NCI-H345 treated with DMSO at 0.1 percent for 48 hours (cell line): Measurements from ENCODE around the gene RPS21.
"Not testable (repeated sequence)": the region's sequence is repeated elsewhere in the genome, so short reads cannot be mapped to it uniquely, and the experiment has no call there.

Experiments used
- DNase-seq: peaks from one replicate; lab custom pipeline; 2025; ENCODE audit not compliant: unreplicated experiment; lab: John Stamatoyannopoulos, UW

The RPS21 gene

GRCh38 chr20:62423326-62423706, 36.4 kb downstream of the RPS21 start:
- DNase-seq: no peak

- no peak for DNase-seq
Measured at GRCh38 chr20:62424249-62425107, 37.6 kb downstream of the RPS21 start.

- no peak for DNase-seq
Measured at GRCh38 chr20:62425281-62426058, 38.6 kb downstream of the RPS21 start.

- DNase-seq: not testable (repeated sequence)
Measured at GRCh38 chr20:62426059-62426348, 39.1 kb downstream of the RPS21 start.

- no peak for DNase-seq
Measured at GRCh38 chr20:62426699-62427131, 39.8 kb downstream of the RPS21 start.

GRCh38 chr20:62427172-62428001, 40.5 kb downstream of the RPS21 start, which contains the start of gene RBBP8NL:
TSS of gene RBBP8NL (minus strand) at chr20:62427539. CDS start at chr20:62419647, 7,892 bp downstream.
- DNase-seq: peak; percentile 47

GRCh38 chr20:62428002-62428372, 41.1 kb downstream of the RPS21 start:
- DNase-seq: no peak

- no peak for DNase-seq
Measured at GRCh38 chr20:62428396-62429295, 41.7 kb downstream of the RPS21 start.

GRCh38 chr20:62429455-62430310, 42.8 kb downstream of the RPS21 start:
- DNase-seq: no peak

GRCh38 chr20:62430311-62430853, 43.5 kb downstream of the RPS21 start:
- no peak for DNase-seq

- no peak for DNase-seq
Measured at GRCh38 chr20:62430866-62431447, 44.1 kb downstream of the RPS21 start.

GRCh38 chr20:62433658-62434497, 47.0 kb downstream of the RPS21 start:
- DNase-seq: no peak

GRCh38 chr20:62436692-62437091, 49.8 kb downstream of the RPS21 start:
- DNase-seq: no peak

GRCh38 chr20:62437496-62437895, 50.6 kb downstream of the RPS21 start:
- no peak for DNase-seq

- DNase-seq: peak; percentile 75
Measured at GRCh38 chr20:62437927-62438326, 51.0 kb downstream of the RPS21 start.
